Measurements from ENCODE around the gene AFF4.

DNA sequence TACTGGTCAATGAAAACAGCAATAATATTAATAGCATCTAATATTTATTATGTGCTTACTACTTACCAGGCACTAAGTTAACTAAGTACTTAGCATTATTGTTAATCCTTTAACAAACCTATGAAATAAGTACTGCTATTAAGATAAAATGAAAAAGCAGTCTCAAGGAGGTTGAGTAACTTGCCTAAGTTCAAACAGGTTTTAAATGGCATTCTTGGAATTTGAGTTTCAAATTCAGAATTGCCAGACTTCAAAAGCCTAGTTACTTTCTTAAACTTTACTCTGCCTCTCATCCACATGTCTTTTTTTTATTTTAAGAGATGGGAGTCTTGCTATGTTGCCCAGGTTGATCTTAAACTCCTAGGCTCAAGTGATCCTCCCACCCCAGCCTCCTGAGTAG is 73.9 kb downstream of the AFF4 start:
- TF ChIP-seq EZH2 (IDR thresholded peaks at IDR 0.05; ENCODE audit: insufficient read depth, poor library complexity, severe bottlenecking) (no peak), EZH2phosphoT487 (IDR thresholded peaks at IDR 0.05; ENCODE audit: insufficient read depth, low read depth) (no peak)

All from GM23248 (cell line).